Measurements from ENCODE around the gene RASA1.
"Not testable (repeated sequence)": the region's sequence is repeated elsewhere in the genome, so short reads cannot be mapped to it uniquely, and the experiment has no call there.

RASA1 gene

GRCh38 chr5:87267574-87268125 is at the start of gene RASA1:
TSS of gene RASA1 (plus strand) at chr5:87267883. CDS start at chr5:87268452, 569 bp downstream.
- DNase-seq (ENCODE audit: low read depth in 2 of 2): peak; percentile 64 to 71

GRCh38 chr5:87229780-87230179 is 37.9 kb upstream of the RASA1 start:
- DNase-seq (ENCODE audit: low read depth in 2 of 2): no peak

GRCh38 chr5:87231037-87231808 is 36.5 kb upstream of the RASA1 start:
- no peak for DNase-seq (ENCODE audit: low read depth in 2 of 2)

DNA sequence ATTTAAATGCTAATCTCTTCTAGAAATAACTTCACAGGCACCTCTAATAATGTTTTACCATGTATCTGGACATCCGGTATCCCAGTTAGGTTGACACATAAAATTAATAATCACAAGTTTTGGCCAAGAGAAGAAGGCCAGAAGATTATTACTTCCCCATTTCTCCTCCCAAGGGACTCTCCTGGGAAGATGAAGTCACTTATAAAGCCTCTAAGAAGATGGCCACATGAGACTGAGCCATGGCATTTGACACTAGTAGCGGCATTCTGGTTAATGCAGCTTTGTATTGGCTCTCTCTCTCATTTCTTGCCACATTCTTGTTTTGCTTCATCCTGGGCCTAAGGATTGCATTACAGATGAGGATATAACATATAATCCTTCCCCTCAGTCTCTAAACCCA is 34.5 kb upstream of the RASA1 start:
- DNase-seq (ENCODE audit: low read depth in 2 of 2): no peak

GRCh38 chr5:87241555-87241954 is 26.1 kb upstream of the RASA1 start:
- DNase-seq (ENCODE audit: low read depth in 2 of 2): no peak

DNA sequence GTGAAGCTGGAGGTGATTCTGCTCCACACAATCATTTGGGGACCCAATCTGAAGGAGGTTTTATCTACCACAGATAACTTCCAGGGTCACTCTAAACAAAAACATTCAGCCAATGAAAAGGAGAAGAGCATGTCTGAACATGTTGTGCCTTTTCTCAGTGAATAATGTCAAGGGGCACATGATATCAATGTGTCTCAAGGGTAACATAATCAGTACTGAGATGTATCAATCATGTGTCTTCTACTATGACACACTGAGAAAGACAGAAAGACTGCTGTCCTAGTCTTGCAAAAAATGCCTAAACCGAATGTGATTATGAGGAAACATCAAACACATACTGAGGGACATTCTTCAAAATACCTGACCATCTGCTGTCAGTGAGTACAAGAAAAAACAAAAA is 25.4 kb upstream of the RASA1 start:
- DNase-seq (ENCODE audit: low read depth in 2 of 2): no peak

DNA sequence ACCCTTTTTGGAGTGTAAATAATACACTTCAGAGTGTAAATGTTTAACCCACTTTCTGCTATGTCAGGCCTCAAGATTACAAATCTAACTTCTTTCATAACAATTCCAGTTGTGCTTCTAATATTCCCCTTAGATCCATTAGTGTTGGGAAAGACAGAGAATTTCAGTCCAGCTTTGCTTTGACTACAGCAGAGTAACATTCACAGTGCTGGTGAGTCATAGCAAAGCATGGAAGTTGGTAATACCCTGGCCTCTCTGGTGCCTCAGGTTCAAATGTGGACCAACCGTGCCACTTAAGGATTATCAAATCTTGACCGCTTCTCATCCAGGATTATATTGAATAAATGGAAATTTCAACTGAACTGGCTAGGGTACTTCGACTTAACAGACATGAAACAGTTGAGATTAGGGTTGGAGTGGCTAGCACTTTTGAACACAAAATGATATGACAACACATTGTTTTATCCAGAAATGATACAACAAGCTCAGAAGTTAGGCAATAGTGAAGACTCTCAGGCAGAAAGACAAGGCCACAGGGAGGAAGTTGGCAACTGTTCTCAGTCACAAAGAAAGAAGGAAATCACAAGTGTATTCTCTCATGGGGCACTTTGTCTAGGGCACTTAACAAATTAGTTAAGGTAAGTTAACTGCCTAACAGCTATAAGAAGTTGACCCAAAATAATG is 24.4 kb upstream of the RASA1 start:
- DNase-seq (ENCODE audit: low read depth in 2 of 2): no peak

- no peak for DNase-seq (ENCODE audit: low read depth in 2 of 2)
These were observed 22.2 kb upstream of the RASA1 start for GRCh38 chr5:87245451-87245850.

DNA sequence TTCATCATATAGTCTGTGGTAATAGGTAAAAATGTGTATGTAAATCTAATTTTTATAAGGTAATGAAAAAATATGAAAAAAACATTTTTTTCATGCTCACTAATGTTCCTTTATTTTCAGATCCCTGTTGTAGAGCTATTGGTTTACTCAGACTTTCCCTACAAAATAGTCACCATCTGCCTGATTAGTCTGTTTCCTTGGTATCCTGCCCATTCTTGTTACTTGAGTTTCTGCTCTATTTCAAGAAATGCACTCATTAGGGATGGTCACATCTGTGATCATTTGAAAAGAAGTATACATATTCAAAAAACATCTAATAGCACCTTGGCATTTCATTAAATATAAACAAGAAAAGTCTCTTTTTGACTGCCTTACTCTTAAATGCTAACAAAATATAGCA is 21.6 kb upstream of the RASA1 start:
- no peak for DNase-seq (ENCODE audit: low read depth in 2 of 2)

DNA sequence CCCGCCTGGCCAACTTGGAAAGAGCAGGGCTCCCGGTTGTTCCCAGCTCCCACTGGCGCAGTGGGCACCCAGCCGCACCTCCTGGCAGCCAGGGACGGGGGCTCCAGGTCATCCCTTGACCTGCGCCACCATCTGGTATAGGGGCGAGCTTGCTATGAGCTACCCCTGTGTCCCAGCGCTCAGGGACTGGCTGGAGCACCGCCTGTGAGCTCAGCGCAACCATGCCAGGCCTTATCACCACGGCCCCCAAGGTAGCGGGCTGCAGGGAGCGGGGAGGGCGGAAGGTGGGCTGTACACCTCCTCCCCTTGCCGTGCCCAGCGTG is 15.4 kb upstream of the RASA1 start:
- DNase-seq (ENCODE audit: low read depth in 2 of 2): no peak

DNA sequence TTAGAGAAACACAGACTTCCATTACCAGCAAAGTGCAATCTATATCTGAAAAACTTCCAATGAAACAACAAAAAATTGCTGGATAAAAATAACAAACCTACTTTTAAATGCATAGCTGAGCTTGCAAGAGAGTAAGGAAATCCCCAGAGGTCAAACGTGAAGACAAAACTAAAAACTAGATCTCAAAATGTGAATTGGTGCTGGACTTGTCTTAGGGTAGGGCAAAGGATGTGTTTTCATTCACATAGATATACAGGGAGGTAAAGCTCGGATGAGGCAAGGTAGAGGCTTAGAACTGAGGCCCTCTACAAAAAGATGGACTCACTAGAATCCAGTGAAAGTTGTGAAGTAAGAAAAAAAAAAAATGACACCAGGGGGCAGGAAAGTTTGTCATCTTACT is 13.6 kb upstream of the RASA1 start:
- no peak for DNase-seq (ENCODE audit: low read depth in 2 of 2)

DNA sequence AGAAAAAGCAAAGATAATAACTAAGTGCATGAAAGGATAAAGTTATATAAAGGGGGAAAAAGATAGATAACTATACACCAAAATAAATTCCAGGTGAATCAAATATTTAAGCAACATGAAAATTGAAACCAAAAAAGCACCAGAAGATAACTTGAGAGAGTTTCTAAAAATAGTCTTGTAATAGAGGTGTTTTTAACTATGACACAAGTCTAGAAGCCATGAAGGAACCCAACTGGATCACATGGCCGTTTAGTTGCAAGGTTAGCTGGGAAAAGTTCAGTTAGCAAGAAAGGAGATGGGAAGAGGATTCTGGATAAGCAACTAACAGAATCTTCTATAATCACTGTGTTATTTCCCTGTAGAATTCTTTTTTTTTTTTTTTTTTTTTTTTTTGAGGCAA is 9.2 kb upstream of the RASA1 start:
- DNase-seq (ENCODE audit: low read depth in 2 of 2): no peak

GRCh38 chr5:87260604-87261192 is 7.0 kb upstream of the RASA1 start:
- DNase-seq (ENCODE audit: low read depth in 2 of 2): no peak

- DNase-seq (ENCODE audit: low read depth in 2 of 2): no peak
These were observed 4.2 kb upstream of the RASA1 start for GRCh38 chr5:87263498-87263897.

GRCh38 chr5:87266914-87267573 is 639 bp upstream of the RASA1 start:
- no peak for DNase-seq (ENCODE audit: low read depth in 2 of 2)

DNA sequence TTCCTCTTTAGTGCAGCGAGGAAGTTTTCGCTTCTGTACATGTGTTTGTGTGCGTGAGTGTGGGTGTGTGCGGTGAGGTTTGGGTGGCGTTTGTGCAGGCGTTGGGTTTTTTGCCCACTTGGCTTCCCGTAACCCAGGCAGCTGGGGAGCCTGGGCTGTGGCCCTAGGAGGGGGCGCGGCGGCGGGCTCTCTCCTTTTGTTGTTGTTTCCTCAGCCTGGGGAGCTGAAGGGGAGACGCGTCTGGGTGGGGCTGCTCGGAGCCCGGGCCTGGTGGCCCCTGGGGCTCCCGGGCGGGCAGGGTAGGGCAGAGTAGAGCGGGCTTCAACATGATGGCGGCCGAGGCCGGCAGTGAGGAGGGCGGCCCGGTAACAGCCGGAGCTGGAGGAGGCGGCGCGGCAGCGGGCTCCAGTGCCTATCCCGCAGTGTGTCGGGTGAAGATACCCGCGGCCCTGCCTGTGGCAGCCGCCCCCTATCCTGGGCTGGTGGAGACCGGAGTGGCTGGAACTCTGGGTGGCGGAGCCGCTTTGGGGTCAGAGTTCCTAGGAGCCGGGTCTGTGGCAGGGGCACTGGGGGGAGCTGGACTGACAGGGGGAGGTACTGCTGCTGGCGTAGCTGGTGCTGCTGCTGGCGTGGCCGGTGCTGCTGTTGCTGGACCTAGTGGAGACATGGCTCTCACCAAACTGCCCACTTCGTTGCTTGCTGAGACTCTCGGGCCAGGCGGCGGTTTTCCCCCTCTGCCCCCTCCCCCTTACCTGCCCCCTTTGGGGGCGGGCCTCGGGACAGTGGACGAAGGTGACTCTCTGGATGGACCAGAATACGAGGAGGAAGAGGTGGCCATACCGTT is 665 bp downstream of the RASA1 start:
- peak; percentile 36 to 48 for DNase-seq (ENCODE audit: low read depth in 2 of 2)

DNA sequence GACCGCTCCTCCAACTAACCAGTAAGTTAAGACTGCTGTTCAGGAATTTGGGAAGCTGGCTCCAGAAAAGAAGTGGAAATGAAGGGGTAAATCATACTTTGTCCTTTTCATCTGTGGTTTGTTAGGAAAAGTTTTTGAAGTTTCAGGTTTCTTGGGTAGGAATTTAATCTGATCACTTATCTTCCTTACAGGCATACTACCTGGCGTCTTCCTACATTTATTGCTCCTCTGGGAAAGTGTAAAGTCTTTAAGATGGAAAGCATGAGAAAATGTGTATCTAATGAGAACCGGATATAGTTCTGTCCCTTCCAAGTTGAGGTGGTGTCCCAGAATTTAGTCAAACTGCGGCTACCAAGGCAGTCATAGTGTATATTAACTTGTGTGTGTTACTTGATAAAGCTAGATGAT is 1.3 kb downstream of the RASA1 start:
- no peak for DNase-seq (ENCODE audit: low read depth in 2 of 2)

DNA sequence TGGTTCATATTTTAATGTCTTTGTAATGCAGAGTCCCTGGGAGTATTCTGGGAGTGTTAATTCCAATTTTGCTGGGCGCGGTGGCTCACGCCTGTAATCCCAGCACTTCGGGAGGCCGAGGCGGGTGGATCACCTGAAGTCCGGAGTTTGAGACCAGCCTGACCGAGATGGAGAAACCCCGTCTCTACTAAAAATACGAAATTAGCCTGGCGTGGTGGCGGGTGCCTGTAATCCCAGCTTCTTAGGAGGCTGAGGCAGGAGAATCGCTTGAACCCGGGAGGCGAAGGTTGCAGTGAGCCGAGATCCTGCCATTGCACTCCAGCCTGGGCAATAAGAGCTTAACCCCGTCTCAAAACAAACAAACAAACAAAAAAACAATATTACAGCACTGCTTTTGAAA is 3.2 kb downstream of the RASA1 start:
- DNase-seq (ENCODE audit: low read depth in 2 of 2): not testable (repeated sequence)

GRCh38 chr5:87276655-87277054 is 9.0 kb downstream of the RASA1 start:
- no peak for DNase-seq (ENCODE audit: low read depth in 2 of 2)

DNA sequence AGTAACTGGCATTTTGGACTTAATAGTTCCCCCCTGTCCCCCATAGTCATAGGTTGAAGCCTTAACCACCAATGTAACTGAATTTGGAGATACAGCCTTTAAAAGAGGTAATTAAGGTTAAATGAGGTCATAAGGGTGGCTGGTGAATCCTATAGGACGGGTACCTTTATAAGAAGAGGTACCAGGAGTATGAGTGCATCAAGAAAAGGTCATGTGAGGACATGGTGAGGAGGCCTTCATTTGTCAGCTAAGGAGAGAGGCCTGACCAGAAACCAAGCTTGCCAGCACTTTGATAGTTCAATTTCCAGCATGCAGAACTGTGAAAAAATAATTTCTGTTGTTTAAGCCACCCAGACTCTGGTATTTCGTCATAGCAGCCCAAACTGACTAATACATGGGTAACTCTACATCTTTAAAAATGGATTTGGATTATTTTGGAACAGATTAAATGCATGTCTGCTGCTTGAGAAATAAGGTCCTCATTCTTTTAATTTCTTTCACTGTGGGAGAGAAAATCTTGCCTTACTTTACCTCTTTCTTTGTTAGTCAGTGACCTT is 9.7 kb downstream of the RASA1 start:
- DNase-seq (ENCODE audit: low read depth in 2 of 2): no peak

DNA sequence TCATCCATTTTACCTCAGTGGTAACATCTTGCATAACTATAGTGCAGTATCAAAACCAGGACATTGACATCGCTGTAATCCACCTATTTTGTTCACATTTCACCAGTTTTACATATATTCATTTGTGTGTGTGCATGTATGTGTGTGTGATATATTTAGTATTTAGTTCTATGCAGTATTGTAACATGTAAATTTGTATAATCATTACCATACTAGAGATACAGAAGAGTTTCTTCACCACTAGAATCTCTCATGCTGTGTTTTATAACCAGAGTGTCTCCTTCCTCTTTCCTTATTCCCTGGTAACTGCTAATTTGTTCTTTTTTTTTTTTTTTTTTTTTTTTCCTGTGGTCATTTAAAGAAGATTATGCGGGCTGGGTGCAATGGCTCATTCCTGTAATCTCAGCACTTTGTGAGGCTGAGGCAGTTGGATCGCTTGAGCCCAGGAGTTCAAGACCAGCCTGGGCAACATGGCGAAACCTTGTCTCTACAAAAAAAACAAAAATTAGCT is 11.0 kb downstream of the RASA1 start:
- DNase-seq (ENCODE audit: low read depth in 2 of 2): no peak

Measured in activated CD8-positive, alpha-beta memory T cell treated with anti-CD3 and anti-CD28 coated beads for 4 hours (primary cell).